HepG2 (cell line): ENCODE data around the gene OASL. TPM values are rescaled to one million over a fixed set of nuclear protein-coding genes. Genes with fewer than 3 reads are reported as not detected.

ENCODE experiments used
- AHDC1 ChIP-seq: sonication (generic); formaldehyde crosslinking; IDR thresholded peaks from 2 replicates; pipeline ENCODE4 v1.5.1; 2020; ENCODE audit warnings: mild to moderate bottlenecking, missing genetic modification reagents, borderline replicate concordance
- ELF4 ChIP-seq: sonication (generic); formaldehyde crosslinking; IDR thresholded peaks from 2 replicates; pipeline ENCODE4 v1.5.0; 2020; ENCODE audit warnings: missing genetic modification reagents, mild to moderate bottlenecking, moderate library complexity, borderline replicate concordance
- HMGXB4 ChIP-seq, 2 experiments: sonication (generic) in 1 of 2; formaldehyde crosslinking in 1 of 2; IDR thresholded peaks; 2 replicates each; pipeline versions ENCODE4 v1.4.0 to v1.6.1; 2018 to 2020; ENCODE audit warnings: missing genetic modification reagents in 2 of 2, borderline replicate concordance in 1 of 2, low read depth in 1 of 2, mild to moderate bottlenecking in 1 of 2, missing biosample characterization in 1 of 2
- HNRNPK ChIP-seq: fragments of 200-400 bp; formaldehyde crosslinking; IDR thresholded peaks from 2 replicates; pipeline ENCODE4 v1.6.1; 2018; ENCODE audit warnings: low read length, low read depth, moderate library complexity, mild to moderate bottlenecking; ENCODE audit not compliant: poor library complexity, severe bottlenecking
- KLF12 ChIP-seq: sonication (generic); formaldehyde crosslinking; IDR thresholded peaks from 2 replicates; pipeline ENCODE4 v1.4.0; 2020; ENCODE audit warnings: missing genetic modification reagents, borderline replicate concordance
- LBX2 ChIP-seq: sonication (generic); formaldehyde crosslinking; IDR thresholded peaks from 2 replicates; pipeline ENCODE4 v1.5.0; 2020; ENCODE audit warnings: missing genetic modification reagents, mild to moderate bottlenecking, borderline replicate concordance
- MLXIP ChIP-seq: sonication (generic); formaldehyde crosslinking; IDR thresholded peaks from 2 replicates; pipeline ENCODE4 v1.9.0; 2021; ENCODE audit warnings: missing genetic modification reagents, borderline replicate concordance
- NR3C1 ChIP-seq: sonication (generic); formaldehyde crosslinking; IDR thresholded peaks from 2 replicates; pipeline ENCODE4 v1.4.0; 2020; ENCODE audit warnings: missing genetic modification reagents
- PHF5A ChIP-seq: IDR thresholded peaks from one replicate; pipeline ENCODE4 v1.6.1; 2018; ENCODE audit warnings: low read depth, missing genetic modification reagents; ENCODE audit not compliant: unreplicated experiment
- SRY ChIP-seq: sonication (generic); formaldehyde crosslinking; IDR thresholded peaks from 2 replicates; pipeline ENCODE4 v1.8.0; 2022; ENCODE audit warnings: mild to moderate bottlenecking, missing genetic modification reagents
- ZNF101 ChIP-seq: sonication (generic); formaldehyde crosslinking; IDR thresholded peaks from 2 replicates; pipeline ENCODE4 v1.4.0; 2020; ENCODE audit warnings: mild to moderate bottlenecking, low read depth, missing genetic modification reagents, borderline replicate concordance
- ZNF138 ChIP-seq: sonication (generic); formaldehyde crosslinking; IDR thresholded peaks from 2 replicates; pipeline ENCODE4 v1.5.0; 2020; ENCODE audit warnings: mild to moderate bottlenecking, low read depth, missing genetic modification reagents
- ZNF253 ChIP-seq: sonication (generic); formaldehyde crosslinking; IDR thresholded peaks from 2 replicates; pipeline ENCODE4 v1.8.0; 2022; ENCODE audit warnings: mild to moderate bottlenecking, missing genetic modification reagents, borderline replicate concordance
- polyA plus RNA-seq, 8 experiments: library from polyadenylated mRNA; depleted of rRNA in 3 of 8; stranded (reverse) in 7 of 8; unstranded in 1 of 8; fragments of >200 nt; fragmentation: Illumina TruSeq in 4 of 8; extraction: Trizol in 4 of 8; gene quantifications; 2 replicates each; pipeline versions ENCODE4 v1.2.1 to v1.2.3, GENCODE V29; 2011 to 2016; ENCODE audit warnings: low read depth in 4 of 8, missing spikeins in 1 of 8, mixed read lengths in 1 of 8; ENCODE audit not compliant: insufficient read depth in 1 of 8
- total RNA-seq, 5 experiments: library from RNA; depleted of rRNA; stranded (reverse); fragments of >200 nt; fragmentation: Illumina TruSeq; extraction: Trizol; gene quantifications; 2 replicates each; pipeline ENCODE4 v1.2.3, GENCODE V29; 2016; ENCODE audit warnings: low read depth in 1 of 5

Gene OASL
- total and polyA plus RNA-seq, 2 of the 13 experiments (the other 11 are each of a cell fraction or from before 2014, with no cell fraction given): 0.11 to 0.22 TPM

GRCh38 chr12:120979862-120980696 lies 59.0 kb downstream of the OASL start (continued):
- TF ChIP-seq KLF12 (CRISPR knock-in tag) (no peak; the same call in 1 of the 2 replicates), LBX2 (CRISPR knock-in tag) (no peak), AHDC1 (CRISPR knock-in tag) (no peak; the same call in none of the 2 replicates), MLXIP (CRISPR knock-in tag) (peak; percentile 54; the same call in 1 of the 2 replicates), HMGXB4 (CRISPR knock-in tag; IDR thresholded peaks at IDR 0.05; ENCODE audit: borderline replicate concordance in 1 of 2, low read depth in 1 of 2) (peak; percentile 68 to 80; a peak in 3 of 4 replicates), HNRNPK (no peak), NR3C1 (CRISPR knock-in tag) (no peak), ZNF101 (0 out of 2 replicates have a peak, but pooled peaks have one; percentile 78), ZNF138 (no peak), ZNF253 (no peak), PHF5A (CRISPR knock-in tag) (no peak), ELF4 (CRISPR knock-in tag) (no peak), SRY (CRISPR knock-in tag) (no peak)
